Gastrocnemius medialis (tissue), 4 donors: ENCODE data around the gene ACCSL. TPM values are rescaled to one million over a fixed set of nuclear protein-coding genes. Genes with fewer than 3 reads are reported as not detected.

Experiments used
- ATAC-seq, 2 donors: fragments of 150-250 bp; one replicate each; pipeline ENCODE4 v1.9.1; 2016
- DNase-seq, 2 donors: peaks; one replicate each; pipeline ENCODE4 v3.0.0-alpha.2; 2019
- H3K27ac ChIP-seq, 4 donors: fragments of 200-600 bp; sonication (generic); 1 replicate in 1 of 4; 2 replicates in 3 of 4; pipeline ENCODE4 v1.5.1; 2016 to 2018; ENCODE audit warnings: mild to moderate bottlenecking in 2 of 4, moderate library complexity in 1 of 4
- H3K27me3 ChIP-seq, 3 donors: fragments of 200-600 bp; sonication (generic) in 2 of 3; 1 replicate in 1 of 3; 2 replicates in 2 of 3; pipeline versions ENCODE4 v1.5.1 to v1.6.0; 2016 to 2019; ENCODE audit warnings: mild to moderate bottlenecking in 1 of 3, moderate library complexity in 1 of 3
- H3K36me3 ChIP-seq, 2 donors: fragments of 200-600 bp; sonication (generic) in 1 of 2; one replicate each; pipeline ENCODE4 v1.5.1; 2017 to 2018
- H3K4me1 ChIP-seq, 2 donors: fragments of 200-600 bp; sonication (generic) in 1 of 2; one replicate each; pipeline ENCODE4 v1.5.1; 2016 to 2017; ENCODE audit warnings: mild to moderate bottlenecking in 2 of 2
- H3K4me3 ChIP-seq, 4 donors: fragments of 200-600 bp; sonication (generic) in 3 of 4; 1 replicate in 1 of 4; 2 replicates in 3 of 4; pipeline ENCODE4 v1.5.1; 2016 to 2019; ENCODE audit warnings: mild to moderate bottlenecking in 2 of 4
- H3K9me3 ChIP-seq, 3 donors: fragments of 200-600 bp; sonication (generic) in 2 of 3; 1 replicate in 1 of 3; 2 replicates in 2 of 3; pipeline ENCODE4 v1.5.1; 2016 to 2019
- CTCF ChIP-seq, 5 experiments: fragments of 450-650 bp in 3 of 5; fragments of 200-600 bp in 2 of 5; sonication (generic) in 2 of 5; IDR thresholded peaks in 4 of 5; conservative IDR thresholded peaks in 1 of 5; 1 replicate in 4 of 5; 2 replicates in 1 of 5; pipeline ENCODE4 v1.5.1; 2016 to 2019; ENCODE audit warnings: antibody characterized with exemption in 5 of 5, mild to moderate bottlenecking in 3 of 5, moderate library complexity in 3 of 5
- POLR2A ChIP-seq, 2 donors: fragments of 450-650 bp; IDR thresholded peaks; one replicate each; pipeline ENCODE4 v1.6.1; 2017; ENCODE audit warnings: antibody characterized with exemption in 2 of 2, mild to moderate bottlenecking in 2 of 2, moderate library complexity in 2 of 2
- in situ Hi-C, 4 donors: fragments of 200-750 bp; cut with MboI; loops; one replicate each; pipeline versions ENCODE4 v1.15.0 to v1.8.0; 2017; ENCODE audit warnings: low sequenced_read_pairs in 4 of 4
- intact Hi-C: fragments of 100-400 bp; cut with DNase I; formaldehyde crosslinking; loops from one replicate; pipeline ENCODE4 v1.15.1; 2023; ENCODE audit warnings: low total_unique reads
- total RNA-seq, 4 donors: library from RNA; depleted of rRNA; stranded (reverse); fragments of >200 nt; gene quantifications; one replicate each; pipeline versions ENCODE4 v1.1.0 to v1.2.3, GENCODE V29; 2016

ACCSL gene
- total RNA-seq, 4 donors from 2014 or later = not detected

- TF ChIP-seq CTCF (IDR thresholded peaks at IDR 0.05 in 4 of 5, conservative IDR thresholded peaks at IDR 0.05 in 1 of 5) = no peak
- no peak for TF ChIP-seq POLR2A (IDR thresholded peaks at IDR 0.05)
- H3K4me3 ChIP-seq = no peak overlapping the region
- peaks cover 0 to 6% (median 5%) of the 10 kb centered on the region in 3 donors for H3K27me3 ChIP-seq
- in situ Hi-C loops = loop anchor here in 3 of 4 donors (10.0 kb wide), 2 partner anchors 90 to 140 kb away; partner anchors contain the start of gene C11orf96 (in 1 of the 3)
- peaks cover 5 to 14% of the 10 kb centered on the region in 2 donors for H3K4me1 ChIP-seq
- H3K9me3 ChIP-seq = no peaks in the 10 kb centered on the region
- no peak for ATAC-seq
- no peaks in the 10 kb centered on the region for H3K36me3 ChIP-seq
- intact Hi-C loops = loop anchor here (5.0 kb wide), 1 partner anchor 87 kb away; no protein-coding TSS in a partner anchor
- no peak for DNase-seq
- no peak overlapping the region for H3K27ac ChIP-seq
These were observed 13.1 kb upstream of the ACCSL start for GRCh38 chr11:44034639-44035038.

DNA sequence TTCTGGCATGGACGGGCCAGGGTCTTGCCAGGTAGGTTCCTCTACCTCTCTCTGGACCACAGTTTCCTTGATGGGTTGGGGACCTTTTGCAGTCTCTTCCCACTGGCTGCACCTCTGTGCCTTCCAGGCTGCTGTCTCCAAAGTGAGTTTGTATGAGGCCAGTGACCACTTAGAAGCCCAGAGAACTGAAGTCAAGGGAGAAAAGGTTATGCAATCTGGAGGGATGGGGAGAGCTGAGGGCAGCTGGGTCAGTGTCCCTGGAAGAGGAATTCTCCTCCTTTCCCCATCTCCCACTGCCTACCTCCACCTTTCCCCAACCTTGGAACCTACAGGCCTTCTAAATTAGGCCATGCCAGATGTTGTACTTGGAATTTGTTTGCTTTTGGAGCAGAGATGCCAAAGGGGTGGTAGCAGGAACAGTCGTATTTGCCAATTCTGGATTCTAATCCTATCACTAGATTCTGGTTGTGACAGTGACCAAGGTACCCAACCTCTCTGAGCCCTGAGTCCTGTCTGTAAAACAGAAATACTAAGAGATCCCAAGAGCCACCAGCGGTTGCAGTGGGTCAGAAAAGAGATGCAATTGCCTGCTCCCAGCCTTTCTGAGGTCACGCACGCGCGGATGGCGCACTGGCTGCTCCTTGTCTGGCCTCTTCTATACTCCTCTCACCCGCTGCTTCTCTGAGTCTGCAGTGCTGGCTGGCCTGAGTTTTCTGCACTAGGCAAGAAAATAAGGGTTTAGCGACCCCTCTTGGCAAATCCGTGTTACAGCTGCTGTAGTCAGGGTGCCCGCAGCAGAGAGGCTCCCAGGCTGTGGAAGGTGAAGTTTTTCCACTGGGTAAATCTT lies 10.7 kb upstream of the ACCSL start:
- TF ChIP-seq CTCF (IDR thresholded peaks at IDR 0.05 in 4 of 5, conservative IDR thresholded peaks at IDR 0.05 in 1 of 5) = peak; percentile 47 to 75 (median 61)
- TF ChIP-seq POLR2A (IDR thresholded peaks at IDR 0.05) = no peak
- peaks cover under 1 to 5% of the 10 kb centered on the region in 2 donors for H3K4me1 ChIP-seq
- no peaks in the 10 kb centered on the region for H3K36me3 ChIP-seq
- intact Hi-C loops (loop anchor here (1.0 to 2.0 kb wide), 2 partner anchors 48 to 147 kb away; no protein-coding TSS in a partner anchor), in situ Hi-C loops (loop anchor here in 3 of 4 donors (10.0 kb wide), 2 partner anchors 92 to 142 kb away; partner anchors contain the start of gene C11orf96 (in 1 of the 3))
- H3K27me3 ChIP-seq = peaks cover 0 to 5% (median 5%) of the 10 kb centered on the region in 3 donors
- H3K9me3 ChIP-seq = no peaks in the 10 kb centered on the region
- ATAC-seq (peak; percentile 63 to 83), DNase-seq (peak; percentile 38 to 63)
- no peak overlapping the region for H3K4me3 ChIP-seq
- peak overlapping the region in 2 of 4 donors; percentile 37 to 50 for H3K27ac ChIP-seq

- in situ Hi-C loops (loop anchor here in 3 of 4 donors (10.0 kb wide), 2 partner anchors 93 to 143 kb away; partner anchors contain the start of gene C11orf96 (in 1 of the 3)), intact Hi-C loops (loop anchor here (1.0 to 2.0 kb wide), 2 partner anchors 49 to 147 kb away; no protein-coding TSS in a partner anchor)
- peaks cover 0 to under 1% of the 10 kb centered on the region in 2 donors for H3K4me1 ChIP-seq
- ATAC-seq (no peak), DNase-seq (no peak)
- H3K27me3 ChIP-seq = no peaks in the 10 kb centered on the region
- no peak overlapping the region for H3K27ac ChIP-seq
- TF ChIP-seq CTCF (IDR thresholded peaks at IDR 0.05 in 4 of 5, conservative IDR thresholded peaks at IDR 0.05 in 1 of 5) = peak in 1 of 5 experiments; percentile 3
- TF ChIP-seq POLR2A (IDR thresholded peaks at IDR 0.05) = no peak
- no peaks in the 10 kb centered on the region for H3K36me3 ChIP-seq
- H3K9me3 ChIP-seq = no peaks in the 10 kb centered on the region
- no peak overlapping the region for H3K4me3 ChIP-seq
These were observed 10.2 kb upstream of the ACCSL start for GRCh38 chr11:44037658-44037998.

DNA sequence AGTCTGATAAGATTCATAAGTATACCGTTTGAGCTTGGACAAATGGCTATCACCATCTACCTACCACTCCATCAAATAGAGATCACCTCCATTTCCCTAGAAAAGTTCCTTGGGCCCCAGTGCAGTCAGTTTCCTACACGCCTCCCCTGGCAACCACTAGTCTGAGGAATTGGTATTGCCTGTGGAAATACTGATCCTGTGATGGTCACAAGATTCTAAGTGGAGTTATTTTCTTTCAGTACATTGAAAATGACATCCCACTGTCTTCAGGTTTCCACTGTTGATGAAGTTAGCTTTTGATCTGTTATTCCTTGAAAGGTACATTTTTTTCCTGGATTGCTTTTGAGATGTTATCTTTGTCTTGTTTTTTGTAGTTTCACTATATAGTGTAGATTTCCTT lies 4.6 kb upstream of the ACCSL start:
- intact Hi-C loops = no loop called here
- no peaks in the 10 kb centered on the region for H3K4me1 ChIP-seq
- no peaks in the 10 kb centered on the region for H3K27me3 ChIP-seq
- H3K9me3 ChIP-seq = no peaks in the 10 kb centered on the region
- in situ Hi-C loops = loop anchor here in 2 of 4 donors (5.0 to 10.0 kb wide), 2 partner anchors 148 to 156 kb away; no protein-coding TSS in a partner anchor
- no peak for DNase-seq
- TF ChIP-seq POLR2A (IDR thresholded peaks at IDR 0.05) (no peak), CTCF (IDR thresholded peaks at IDR 0.05 in 4 of 5, conservative IDR thresholded peaks at IDR 0.05 in 1 of 5) (no peak)
- no peak for ATAC-seq
- H3K36me3 ChIP-seq = no peaks in the 10 kb centered on the region
- no peak overlapping the region for H3K27ac ChIP-seq
- H3K4me3 ChIP-seq = no peak overlapping the region
